ENCODE data around the gene MAN1A1.

- TF ChIP-seq, protein P1, sequence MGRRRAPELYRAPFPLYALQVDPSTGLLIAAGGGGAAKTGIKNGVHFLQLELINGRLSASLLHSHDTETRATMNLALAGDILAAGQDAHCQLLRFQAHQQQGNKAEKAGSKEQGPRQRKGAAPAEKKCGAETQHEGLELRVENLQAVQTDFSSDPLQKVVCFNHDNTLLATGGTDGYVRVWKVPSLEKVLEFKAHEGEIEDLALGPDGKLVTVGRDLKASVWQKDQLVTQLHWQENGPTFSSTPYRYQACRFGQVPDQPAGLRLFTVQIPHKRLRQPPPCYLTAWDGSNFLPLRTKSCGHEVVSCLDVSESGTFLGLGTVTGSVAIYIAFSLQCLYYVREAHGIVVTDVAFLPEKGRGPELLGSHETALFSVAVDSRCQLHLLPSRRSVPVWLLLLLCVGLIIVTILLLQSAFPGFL (CRISPR knock-in tag; IDR thresholded peaks at IDR 0.05; ENCODE audit: borderline replicate concordance): no peak
- TF ChIP-seq, protein P2, sequence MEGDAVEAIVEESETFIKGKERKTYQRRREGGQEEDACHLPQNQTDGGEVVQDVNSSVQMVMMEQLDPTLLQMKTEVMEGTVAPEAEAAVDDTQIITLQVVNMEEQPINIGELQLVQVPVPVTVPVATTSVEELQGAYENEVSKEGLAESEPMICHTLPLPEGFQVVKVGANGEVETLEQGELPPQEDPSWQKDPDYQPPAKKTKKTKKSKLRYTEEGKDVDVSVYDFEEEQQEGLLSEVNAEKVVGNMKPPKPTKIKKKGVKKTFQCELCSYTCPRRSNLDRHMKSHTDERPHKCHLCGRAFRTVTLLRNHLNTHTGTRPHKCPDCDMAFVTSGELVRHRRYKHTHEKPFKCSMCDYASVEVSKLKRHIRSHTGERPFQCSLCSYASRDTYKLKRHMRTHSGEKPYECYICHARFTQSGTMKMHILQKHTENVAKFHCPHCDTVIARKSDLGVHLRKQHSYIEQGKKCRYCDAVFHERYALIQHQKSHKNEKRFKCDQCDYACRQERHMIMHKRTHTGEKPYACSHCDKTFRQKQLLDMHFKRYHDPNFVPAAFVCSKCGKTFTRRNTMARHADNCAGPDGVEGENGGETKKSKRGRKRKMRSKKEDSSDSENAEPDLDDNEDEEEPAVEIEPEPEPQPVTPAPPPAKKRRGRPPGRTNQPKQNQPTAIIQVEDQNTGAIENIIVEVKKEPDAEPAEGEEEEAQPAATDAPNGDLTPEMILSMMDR (IDR thresholded peaks at IDR 0.05): no peak
- TF ChIP-seq PRRX2 (CRISPR knock-in tag; IDR thresholded peaks at IDR 0.05): no peak
- TF ChIP-seq JUN (CRISPR knock-in tag; IDR thresholded peaks at IDR 0.05): no peak
- no peak for TF ChIP-seq SOX15 (CRISPR knock-in tag; IDR thresholded peaks at IDR 0.05)
- TF ChIP-seq, protein P3, sequence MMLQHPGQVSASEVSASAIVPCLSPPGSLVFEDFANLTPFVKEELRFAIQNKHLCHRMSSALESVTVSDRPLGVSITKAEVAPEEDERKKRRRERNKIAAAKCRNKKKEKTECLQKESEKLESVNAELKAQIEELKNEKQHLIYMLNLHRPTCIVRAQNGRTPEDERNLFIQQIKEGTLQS (CRISPR knock-in tag; conservative IDR thresholded peaks at IDR 0.05): no peak
- no peak for TF ChIP-seq FOXJ3 (CRISPR knock-in tag; IDR thresholded peaks at IDR 0.05; ENCODE audit: borderline replicate concordance)
- TF ChIP-seq AFF4 (CRISPR knock-in tag; IDR thresholded peaks at IDR 0.05; ENCODE audit: borderline replicate concordance): no peak
- TF ChIP-seq, protein P4, sequence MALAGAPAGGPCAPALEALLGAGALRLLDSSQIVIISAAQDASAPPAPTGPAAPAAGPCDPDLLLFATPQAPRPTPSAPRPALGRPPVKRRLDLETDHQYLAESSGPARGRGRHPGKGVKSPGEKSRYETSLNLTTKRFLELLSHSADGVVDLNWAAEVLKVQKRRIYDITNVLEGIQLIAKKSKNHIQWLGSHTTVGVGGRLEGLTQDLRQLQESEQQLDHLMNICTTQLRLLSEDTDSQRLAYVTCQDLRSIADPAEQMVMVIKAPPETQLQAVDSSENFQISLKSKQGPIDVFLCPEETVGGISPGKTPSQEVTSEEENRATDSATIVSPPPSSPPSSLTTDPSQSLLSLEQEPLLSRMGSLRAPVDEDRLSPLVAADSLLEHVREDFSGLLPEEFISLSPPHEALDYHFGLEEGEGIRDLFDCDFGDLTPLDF (CRISPR knock-in tag; IDR thresholded peaks at IDR 0.05): no peak
- TF ChIP-seq ZNF232 (CRISPR knock-in tag; IDR thresholded peaks at IDR 0.05): no peak
Observed at GRCh38 chr6:119237177-119237715, 112.3 kb downstream of the MAN1A1 start.
